Vagina (tissue), 2 donors: ENCODE measurements around the gene HMGCR. TPM values are rescaled to one million over a fixed set of nuclear protein-coding genes. Genes with fewer than 3 reads are reported as not detected.

Source experiments
- DNase-seq, 2 donors: peaks; one replicate each; pipeline ENCODE4 v3.0.0-alpha.2; 2017; ENCODE audit errors: extremely low spot score in 2 of 2
- H3K27ac ChIP-seq: fragments of 200-600 bp; sonication (generic); one replicate; pipeline ENCODE4 v1.5.1; 2019
- H3K27me3 ChIP-seq: fragments of 200-600 bp; sonication (generic); one replicate; pipeline ENCODE4 v1.5.1; 2019
- H3K36me3 ChIP-seq, 2 donors: fragments of 200-600 bp; sonication (generic); one replicate each; pipeline ENCODE4 v1.5.1; 2017 to 2019
- H3K4me1 ChIP-seq: fragments of 200-600 bp; sonication (generic); one replicate; pipeline ENCODE4 v1.5.1; 2019
- H3K4me3 ChIP-seq, 2 donors: fragments of 200-600 bp; sonication (generic); 1 replicate in 1 of 2; 2 replicates in 1 of 2; pipeline ENCODE4 v1.5.1; 2016 to 2019
- H3K9me3 ChIP-seq: fragments of 200-600 bp; sonication (generic); one replicate; pipeline ENCODE4 v1.5.1; 2019
- CTCF ChIP-seq, 3 experiments: fragments of 450-650 bp in 2 of 3; fragments of 200-600 bp in 1 of 3; sonication (generic) in 1 of 3; IDR thresholded peaks; one replicate each; pipeline ENCODE4 v1.5.1; 2017 to 2019; ENCODE audit warnings: antibody characterized with exemption in 3 of 3, mild to moderate bottlenecking in 2 of 3, moderate library complexity in 2 of 3
- POLR2A ChIP-seq, 2 donors: fragments of 450-650 bp; IDR thresholded peaks; one replicate each; pipeline ENCODE4 v1.6.1; 2017; ENCODE audit warnings: antibody characterized with exemption in 2 of 2, mild to moderate bottlenecking in 2 of 2, moderate library complexity in 2 of 2
- POLR2AphosphoS5 ChIP-seq, 2 donors: sonication (generic); formaldehyde crosslinking; IDR thresholded peaks; one replicate each; pipeline ENCODE4 v1.9.0; 2017; ENCODE audit warnings: antibody characterized with exemption in 2 of 2, mild to moderate bottlenecking in 2 of 2, low read depth in 1 of 2; ENCODE audit not compliant: insufficient read depth in 1 of 2
- intact Hi-C: fragments of 100-400 bp; cut with DNase I; formaldehyde crosslinking; loops from one replicate; pipeline ENCODE4 v1.15.1; 2023
- total RNA-seq: library from RNA; depleted of rRNA; stranded (reverse); fragments of >200 nt; gene quantifications from one replicate; pipeline ENCODE4 v1.2.3, GENCODE V29; 2016

The HMGCR gene
- total RNA-seq, 1 donor from 2014 or later: 42.7 TPM

DNA sequence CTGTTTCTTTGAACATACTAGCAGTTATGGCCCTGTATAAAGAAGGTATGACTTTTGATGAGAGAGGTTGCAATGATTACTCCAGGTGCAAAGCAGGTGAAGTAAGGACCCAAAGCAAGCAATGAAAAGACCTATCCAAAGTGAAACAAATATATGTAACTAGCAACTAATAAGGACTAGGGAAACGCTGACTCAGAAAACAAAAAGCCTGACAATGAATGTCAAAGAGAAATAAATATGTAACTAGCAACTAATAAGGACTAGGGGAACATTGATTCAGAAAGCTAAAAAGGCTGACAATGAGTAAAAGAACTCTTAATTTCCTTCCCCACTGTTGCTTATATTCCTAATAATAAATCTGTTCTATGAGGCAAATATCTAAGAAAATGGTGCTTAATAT, 43.1 kb downstream of the HMGCR start:
- Histone ChIP-seq H3K27ac (no peak overlapping the region), H3K36me3 (peaks cover 0 to 67% of the 10 kb centered on the region in 2 donors)
- TF ChIP-seq CTCF (IDR thresholded peaks at IDR 0.05) (no peak), POLR2A (IDR thresholded peaks at IDR 0.05) (no peak), POLR2AphosphoS5 (IDR thresholded peaks at IDR 0.05; ENCODE audit: insufficient read depth in 1 of 2, low read depth in 1 of 2) (no peak)

GRCh38 chr5:75381456-75381855, 44.4 kb downstream of the HMGCR start:
- H3K36me3 ChIP-seq: peaks cover 0 to 76% of the 10 kb centered on the region in 2 donors
- H3K4me3 ChIP-seq: no peak overlapping the region
- intact Hi-C loops: no loop called here

More for the DNA sequence above, 43.1 kb downstream of the HMGCR start:
- Histone ChIP-seq H3K4me1 (no peaks in the 10 kb centered on the region), H3K4me3 (no peak overlapping the region), H3K27me3 (no peaks in the 10 kb centered on the region), H3K9me3 (no peaks in the 10 kb centered on the region)
- intact Hi-C loops: no loop called here
- DNase-seq: no peak

DNA sequence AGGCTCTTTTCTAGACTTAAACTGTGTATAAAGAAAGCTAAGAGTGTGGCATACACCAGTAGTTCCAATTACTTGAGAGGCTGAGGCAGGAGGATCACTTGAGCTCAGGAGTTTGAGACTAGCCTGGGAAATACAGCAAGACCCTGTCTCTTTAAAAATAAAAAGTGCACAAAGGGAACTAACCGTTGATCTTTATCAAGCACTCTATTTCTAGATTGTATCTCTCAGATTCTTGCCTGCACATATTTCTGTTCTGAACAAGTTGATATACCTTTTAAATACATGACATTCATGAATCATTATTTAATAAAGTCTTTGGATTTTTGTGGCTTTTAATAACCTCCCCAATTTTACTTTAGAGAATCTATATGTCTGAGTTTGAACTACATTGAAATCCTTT, 47.2 kb downstream of the HMGCR start:
- DNase-seq: no peak
- Histone ChIP-seq H3K9me3 (no peaks in the 10 kb centered on the region), H3K4me1 (no peaks in the 10 kb centered on the region), H3K27me3 (no peaks in the 10 kb centered on the region), H3K36me3 (peaks cover 0 to 72% of the 10 kb centered on the region in 2 donors), H3K27ac (no peak overlapping the region), H3K4me3 (no peak overlapping the region)
- TF ChIP-seq POLR2A (IDR thresholded peaks at IDR 0.05): no peak
- intact Hi-C loops: no loop called here

More at GRCh38 chr5:75381456-75381855, 44.4 kb downstream of the HMGCR start:
- DNase-seq: no peak
- TF ChIP-seq POLR2A (IDR thresholded peaks at IDR 0.05): no peak
- no peak for TF ChIP-seq CTCF (IDR thresholded peaks at IDR 0.05)
- no peak for TF ChIP-seq POLR2AphosphoS5 (IDR thresholded peaks at IDR 0.05; ENCODE audit: insufficient read depth in 1 of 2, low read depth in 1 of 2)
- Histone ChIP-seq H3K27me3 (no peaks in the 10 kb centered on the region), H3K27ac (no peak overlapping the region), H3K9me3 (no peaks in the 10 kb centered on the region), H3K4me1 (no peaks in the 10 kb centered on the region)

- peaks cover 0 to 50% of the 10 kb centered on the region in 2 donors for H3K36me3 ChIP-seq
- no peak for DNase-seq
- intact Hi-C loops: no loop called here
These were observed 50.8 kb downstream of the HMGCR start for GRCh38 chr5:75387806-75388205.

DNA sequence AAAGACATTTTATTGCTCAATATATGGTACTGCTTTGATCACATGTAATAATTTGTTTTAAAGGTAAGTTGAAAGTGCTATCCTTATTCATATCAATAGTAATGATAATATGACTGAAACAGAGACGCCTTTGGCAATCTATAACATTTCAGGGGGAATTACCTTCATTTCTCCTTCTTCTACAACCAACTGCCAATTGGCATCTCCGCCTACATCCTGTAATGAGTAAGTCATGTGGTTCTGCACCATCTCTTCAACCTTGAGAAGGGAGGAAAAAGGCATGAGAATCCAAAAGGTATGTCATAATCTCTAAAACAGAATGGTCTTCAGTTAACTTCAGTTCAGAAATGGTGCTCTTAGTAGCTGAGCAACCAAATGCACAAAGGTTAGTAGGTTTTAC, 52.4 kb downstream of the HMGCR start:
- H3K9me3 ChIP-seq: no peaks in the 10 kb centered on the region
- TF ChIP-seq POLR2A (IDR thresholded peaks at IDR 0.05): no peak
- TF ChIP-seq CTCF (IDR thresholded peaks at IDR 0.05): no peak
- TF ChIP-seq POLR2AphosphoS5 (IDR thresholded peaks at IDR 0.05; ENCODE audit: insufficient read depth in 1 of 2, low read depth in 1 of 2): no peak
- H3K4me3 ChIP-seq: no peak overlapping the region
- intact Hi-C loops: no loop called here
- H3K27ac ChIP-seq: no peak overlapping the region
- no peaks in the 10 kb centered on the region for H3K4me1 ChIP-seq
- no peak for DNase-seq
- no peaks in the 10 kb centered on the region for H3K27me3 ChIP-seq
- H3K36me3 ChIP-seq: peaks cover 0 to 33% of the 10 kb centered on the region in 2 donors

More at GRCh38 chr5:75387806-75388205, 50.8 kb downstream of the HMGCR start:
- Histone ChIP-seq H3K27me3 (no peaks in the 10 kb centered on the region), H3K9me3 (no peaks in the 10 kb centered on the region), H3K27ac (no peak overlapping the region), H3K4me1 (no peaks in the 10 kb centered on the region), H3K4me3 (no peak overlapping the region)
- TF ChIP-seq POLR2AphosphoS5 (IDR thresholded peaks at IDR 0.05; ENCODE audit: insufficient read depth in 1 of 2, low read depth in 1 of 2) (no peak), POLR2A (IDR thresholded peaks at IDR 0.05) (no peak), CTCF (IDR thresholded peaks at IDR 0.05) (no peak)
